GM19372 (cell line): Measurements from ENCODE around the gene POU1F1.
"Not testable (repeated sequence)": the region's sequence is repeated elsewhere in the genome, so short reads cannot be mapped to it uniquely, and the experiment has no call there.

Experiments used
- ATAC-seq: cut with Tn5 transposase; IDR thresholded peaks from one replicate; pipeline ENCODE4 v1.9.1; 2021; ENCODE audit warnings: mild to moderate bottlenecking, low read depth, moderate library complexity; ENCODE audit not compliant: unreplicated experiment

The POU1F1 gene

DNA sequence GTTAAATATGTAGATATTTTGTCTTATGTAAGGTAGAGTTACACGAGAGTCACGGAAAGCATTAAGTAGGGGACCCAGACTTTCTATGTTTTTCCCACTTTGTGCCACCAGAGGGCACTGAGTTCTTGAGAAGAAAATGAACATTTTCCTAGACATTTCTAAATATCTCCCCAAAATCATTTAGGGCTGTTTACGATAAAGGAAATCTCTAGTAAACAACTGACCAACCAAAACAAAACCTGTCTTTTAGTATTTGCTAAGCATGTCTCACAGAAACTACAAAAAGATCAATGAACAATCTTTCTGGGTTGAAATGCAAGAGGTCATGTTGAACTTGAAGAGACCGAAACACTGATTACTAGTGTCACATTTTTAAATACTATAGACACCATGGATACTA, 16.1 kb downstream of the POU1F1 start:
- peak; percentile 71 for ATAC-seq

DNA sequence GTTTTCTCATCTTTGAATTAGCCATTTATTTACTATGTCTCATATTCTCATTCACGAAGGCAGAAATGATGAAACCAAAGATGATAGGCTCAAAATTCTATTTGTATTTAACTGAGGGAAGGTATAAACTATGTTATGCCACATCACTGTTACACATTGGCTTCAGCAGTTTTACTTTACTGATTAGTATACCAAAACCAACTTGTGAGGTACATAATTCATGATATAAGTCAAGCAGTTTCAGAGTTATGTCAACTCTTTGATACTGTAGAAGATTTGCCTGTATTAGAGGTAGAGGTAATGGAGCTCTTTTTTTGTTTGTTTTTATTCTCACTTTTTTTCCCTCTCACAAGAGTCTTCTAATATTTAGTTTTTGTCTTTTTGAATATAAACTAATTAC, 26.4 kb downstream of the POU1F1 start:
- no peak for ATAC-seq

DNA sequence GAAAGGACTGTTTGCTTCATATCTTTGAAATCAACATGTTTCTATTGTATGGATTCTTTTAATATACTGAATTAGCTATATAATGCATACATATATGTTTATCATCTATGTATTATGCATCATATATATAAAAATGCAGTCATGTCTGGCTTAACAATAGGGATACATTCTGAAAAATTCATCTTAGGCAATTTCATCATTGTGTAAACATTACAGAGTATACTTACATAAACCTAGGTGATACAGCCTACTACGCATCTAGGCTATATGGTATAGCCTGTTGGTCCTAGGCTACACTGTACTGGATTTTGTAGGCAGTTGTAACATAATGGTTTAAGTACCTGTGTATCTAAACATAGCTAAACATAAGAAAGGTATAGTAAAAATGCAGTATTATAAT, 27.6 kb downstream of the POU1F1 start:
- ATAC-seq = no peak

GRCh38 chr3:87248231-87248630, 28.2 kb downstream of the POU1F1 start:
- not testable (repeated sequence) for ATAC-seq

GRCh38 chr3:87247430-87247773, 29.0 kb downstream of the POU1F1 start:
- ATAC-seq = no peak

GRCh38 chr3:87246662-87247429, 29.5 kb downstream of the POU1F1 start:
- no peak for ATAC-seq

- no peak for ATAC-seq
Measured at GRCh38 chr3:87236093-87236492, 40.3 kb downstream of the POU1F1 start.

GRCh38 chr3:87233805-87234204, 42.6 kb downstream of the POU1F1 start:
- no peak for ATAC-seq

GRCh38 chr3:87229113-87229512, 47.3 kb downstream of the POU1F1 start:
- no peak for ATAC-seq

GRCh38 chr3:87228316-87228715, 48.1 kb downstream of the POU1F1 start:
- no peak for ATAC-seq

DNA sequence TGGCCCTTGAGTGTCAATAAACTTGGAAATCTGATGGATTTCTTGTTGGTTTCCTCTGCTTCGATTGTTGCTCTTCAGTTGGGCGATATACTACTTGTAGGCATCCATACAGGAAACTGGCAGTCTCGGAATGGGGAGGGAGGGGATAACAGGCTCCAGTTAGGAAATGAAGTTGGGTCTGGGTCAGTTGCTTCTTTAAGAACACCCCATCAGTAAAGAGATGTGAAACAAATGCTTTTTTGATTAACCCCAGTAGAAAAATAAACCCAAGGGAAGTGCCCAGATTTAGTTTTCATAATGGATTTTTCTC, 48.6 kb downstream of the POU1F1 start:
- ATAC-seq = peak; percentile 0

- peak; percentile 93 for ATAC-seq
Measured at GRCh38 chr3:87227104-87227834, 49.1 kb downstream of the POU1F1 start, which contains the start of gene CHMP2B. Gene CHMP2B (plus strand): TSS chr3:87227309. CDS start chr3:87227523, 214 bp downstream.

DNA sequence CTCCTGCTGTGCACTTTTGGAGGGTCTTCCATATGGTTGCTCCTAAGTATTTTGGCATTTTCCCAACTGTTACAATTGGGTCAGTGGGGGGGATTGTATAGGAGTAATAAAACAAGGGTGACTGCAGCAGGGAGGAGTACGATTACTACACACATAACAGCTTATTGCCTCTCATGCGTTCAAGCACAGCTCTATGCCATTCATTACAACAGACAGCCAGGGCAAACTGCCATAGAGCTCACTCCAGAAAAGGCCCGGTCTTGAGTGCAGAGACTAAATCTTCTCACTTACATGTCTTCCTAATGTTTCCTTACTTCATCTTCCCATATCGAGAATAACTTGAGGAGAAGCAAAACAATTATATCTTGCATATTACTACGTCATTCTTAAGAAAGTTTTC, 50.7 kb downstream of the POU1F1 start:
- no peak for ATAC-seq

DNA sequence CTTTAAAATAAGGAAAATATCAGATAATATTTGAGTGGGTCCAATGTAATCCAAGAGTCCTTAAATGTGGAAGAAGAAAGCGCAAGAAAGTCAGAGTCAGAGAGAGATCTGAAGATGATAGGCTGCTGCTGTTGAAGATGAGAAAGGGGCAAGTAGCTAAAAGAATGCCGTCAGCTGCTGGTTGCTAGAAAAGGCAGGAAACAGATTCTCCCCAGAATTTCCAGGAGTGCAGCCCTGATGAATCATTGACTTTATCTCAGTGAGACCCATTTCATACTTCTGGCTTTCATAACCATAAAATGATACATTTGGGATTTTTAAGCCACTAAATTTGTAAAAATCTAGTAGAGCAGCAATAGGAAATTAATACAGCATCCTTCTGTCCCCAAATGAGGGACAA, 56.8 kb downstream of the POU1F1 start:
- no peak for ATAC-seq

- no peak for ATAC-seq
Measured at GRCh38 chr3:87218560-87218959, 57.8 kb downstream of the POU1F1 start.
